ENCODE measurements around the gene LINC01488.

- TF ChIP-seq POLR2A (IDR thresholded peaks at IDR 0.05) (no peak), CTCF (IDR thresholded peaks at IDR 0.05) (no peak)
Measured at GRCh38 chr11:69467646-69468045, 13.8 kb upstream of the LINC01488 start.

Measured in Peyer's patch (tissue), 4 donors.